Stimulated activated CD8-positive, alpha-beta memory T cell treated with anti-CD3 and anti-CD28 coated beads, Interleukin-4, amount 100 ng/mL, for 4 hours (primary cell): ENCODE data around the gene AK1.

Experiments
- DNase-seq, 2 donors: peaks; one replicate each; pipeline ENCODE4 v3.0.0-alpha.2; 2020; ENCODE audit warnings: low read depth in 2 of 2, low spot score in 1 of 2

AK1 gene

DNA sequence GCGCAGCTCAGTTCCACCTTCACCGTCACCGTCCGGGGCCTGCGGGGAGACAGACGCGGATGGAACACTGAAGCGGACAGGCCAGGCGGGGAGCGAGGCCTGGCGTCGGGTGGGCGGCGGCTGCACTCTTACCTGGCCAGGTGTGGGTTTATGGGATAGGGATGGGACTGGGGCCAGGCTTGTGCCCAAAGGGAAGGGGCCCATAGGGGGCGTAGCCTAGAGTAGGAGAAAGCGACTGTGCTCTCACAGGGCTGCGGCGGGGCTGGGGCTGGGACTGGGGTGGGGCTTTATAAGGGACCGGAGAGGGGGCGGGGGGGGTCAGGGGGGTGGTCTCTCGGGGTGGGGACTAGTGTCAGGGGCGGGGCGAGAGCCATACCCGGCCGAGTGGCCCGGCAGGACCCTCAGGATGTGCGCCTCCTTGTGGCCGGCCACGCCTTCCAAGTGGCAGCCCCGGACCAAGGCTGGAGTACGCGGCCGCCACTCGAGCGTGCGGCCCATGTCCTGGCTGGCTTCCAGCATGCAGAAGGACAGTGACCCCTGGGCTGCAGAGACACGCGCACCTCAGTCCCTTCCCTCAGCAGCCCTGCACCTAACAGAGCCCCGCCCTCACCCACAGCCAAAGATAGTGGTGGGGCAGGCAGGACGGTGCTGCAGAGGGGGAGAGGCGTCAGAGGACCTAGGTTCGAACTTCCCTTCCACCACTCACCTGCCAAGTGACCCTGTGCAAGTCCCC lies 52.0 kb downstream of the AK1 start:
- DNase-seq, result no peak

GRCh38 chr9:127822108-127822507 lies 55.4 kb downstream of the AK1 start:
- no peak for DNase-seq

- no peak for DNase-seq
These were observed 58.9 kb downstream of the AK1 start for GRCh38 chr9:127818574-127818973.

- DNase-seq, result no peak
These were observed 59.5 kb downstream of the AK1 start for GRCh38 chr9:127817881-127818434.

DNA sequence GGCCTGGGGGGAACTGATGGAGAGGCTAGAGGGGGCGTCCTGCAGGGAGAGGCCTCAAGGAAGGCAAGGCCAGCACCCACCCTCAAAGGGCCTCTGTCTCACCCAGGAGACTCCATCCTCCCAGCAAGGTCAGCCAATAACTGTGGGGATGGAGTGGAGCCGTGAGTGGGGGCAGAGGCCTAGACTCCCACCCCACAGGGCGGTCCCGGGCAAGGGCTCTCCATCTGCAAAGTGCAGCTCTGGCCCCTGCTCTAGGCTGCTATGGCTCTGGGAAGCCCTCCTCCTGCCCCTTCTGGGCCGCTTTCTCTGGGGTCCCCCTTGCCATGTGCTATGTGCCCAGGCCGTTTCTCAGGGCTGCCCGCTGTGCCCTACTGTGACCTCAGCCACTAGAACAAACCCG lies 60.7 kb downstream of the AK1 start:
- DNase-seq, result no peak
